Immature natural killer cell (primary cell): ENCODE results near the gene TTC23L. TPM values are rescaled to one million over a fixed set of nuclear protein-coding genes. Genes with fewer than 3 reads are reported as not detected.
A peak's percentile ranks its signal among the peaks of the same experiment; 100 is the strongest.
"Not testable (repeated sequence)": the region's sequence is repeated elsewhere in the genome, so short reads cannot be mapped to it uniquely, and the experiment has no call there.

Source experiments
- DNase-seq, 3 donors: peaks; one replicate each; pipeline ENCODE4 v3.0.0; 2022; ENCODE audit warnings: mixed read lengths in 1 of 3
- H3K27ac Mint-ChIP-seq, 6 donors: one replicate each; pipeline ENCODE4 v1.8.0; 2020; ENCODE audit warnings: mixed read lengths in 6 of 6, mild to moderate bottlenecking in 5 of 6, inconsistent platforms in 4 of 6, moderate library complexity in 3 of 6
- H3K27me3 Mint-ChIP-seq, 3 donors: one replicate each; pipeline ENCODE4 v1.8.0; 2020 to 2021; ENCODE audit warnings: low read depth in 3 of 3, mild to moderate bottlenecking in 3 of 3, mixed read lengths in 3 of 3, moderate library complexity in 3 of 3, inconsistent platforms in 1 of 3
- H3K36me3 Mint-ChIP-seq, 3 donors: one replicate each; pipeline ENCODE4 v1.8.0; 2020; ENCODE audit warnings: mixed read lengths in 3 of 3, inconsistent platforms in 2 of 3, mild to moderate bottlenecking in 2 of 3
- H3K4me1 Mint-ChIP-seq, 2 donors: one replicate each; pipeline ENCODE4 v1.8.0; 2020; ENCODE audit warnings: inconsistent platforms in 2 of 2, mild to moderate bottlenecking in 2 of 2, mixed read lengths in 2 of 2, moderate library complexity in 1 of 2
- H3K4me3 Mint-ChIP-seq, 5 donors: one replicate each; pipeline ENCODE4 v1.8.0; 2020; ENCODE audit warnings: mild to moderate bottlenecking in 5 of 5, mixed read lengths in 5 of 5, inconsistent platforms in 3 of 5, moderate library complexity in 3 of 5
- H3K9me3 Mint-ChIP-seq, 6 donors: one replicate each; pipeline ENCODE4 v1.8.0; 2020; ENCODE audit warnings: mild to moderate bottlenecking in 6 of 6, mixed read lengths in 6 of 6, inconsistent platforms in 4 of 6, moderate library complexity in 3 of 6
- polyA plus RNA-seq, 3 donors: library from polyadenylated mRNA; unstranded; fragments of 300-500 nt; fragmentation: Illumina TruSeq; gene quantifications; one replicate each; pipeline ENCODE4 v1.2.3, GENCODE V29; 2021

The TTC23L gene
- polyA plus RNA-seq, 3 donors from 2014 or later, result not detected

GRCh38 chr5:34820593-34820992 is 18.4 kb upstream of the TTC23L start:
- DNase-seq, result no peak
- Mint-ChIP-seq H3K4me3 (no peak overlapping the region), H3K9me3 (no peaks in the 10 kb centered on the region), H3K27ac (no peak overlapping the region), H3K27me3 (peaks cover 0 to 6% (median 5%) of the 10 kb centered on the region in 3 donors), H3K36me3 (peaks cover 0 to 12% (median 0%) of the 10 kb centered on the region in 3 donors), H3K4me1 (no peaks in the 10 kb centered on the region)

- no peak for DNase-seq
- no peaks in the 10 kb centered on the region for H3K9me3 Mint-ChIP-seq
- no peaks in the 10 kb centered on the region for H3K4me1 Mint-ChIP-seq
- H3K36me3 Mint-ChIP-seq, result peaks cover 0 to 15% (median 0%) of the 10 kb centered on the region in 3 donors
- no peak overlapping the region for H3K4me3 Mint-ChIP-seq
- no peak overlapping the region for H3K27ac Mint-ChIP-seq
- peaks cover 0 to 8% (median 6%) of the 10 kb centered on the region in 3 donors for H3K27me3 Mint-ChIP-seq
Measured at GRCh38 chr5:34822956-34823715, 15.8 kb upstream of the TTC23L start.

GRCh38 chr5:34826347-34826746 is 12.6 kb upstream of the TTC23L start:
- DNase-seq, result no peak
- no peaks in the 10 kb centered on the region for H3K9me3 Mint-ChIP-seq
- H3K27me3 Mint-ChIP-seq, result peaks cover 0 to 9% (median 7%) of the 10 kb centered on the region in 3 donors
- peaks cover 0 to 23% (median 0%) of the 10 kb centered on the region in 3 donors for H3K36me3 Mint-ChIP-seq
- H3K4me1 Mint-ChIP-seq, result no peaks in the 10 kb centered on the region
- no peak overlapping the region for H3K27ac Mint-ChIP-seq
- H3K4me3 Mint-ChIP-seq, result no peak overlapping the region

- Mint-ChIP-seq H3K9me3 (no peaks in the 10 kb centered on the region), H3K27ac (no peak overlapping the region), H3K4me1 (no peaks in the 10 kb centered on the region), H3K36me3 (peaks cover 0 to 22% (median 0%) of the 10 kb centered on the region in 3 donors), H3K27me3 (peaks cover 0 to 9% (median 6%) of the 10 kb centered on the region in 3 donors), H3K4me3 (no peak overlapping the region)
- no peak for DNase-seq
Measured at GRCh38 chr5:34827588-34828506, 11.1 kb upstream of the TTC23L start.

GRCh38 chr5:34830827-34831226 is 8.1 kb upstream of the TTC23L start:
- H3K9me3 Mint-ChIP-seq, H3K27ac Mint-ChIP-seq: not testable (repeated sequence)

GRCh38 chr5:34831303-34831702 is 7.7 kb upstream of the TTC23L start:
- no peak for DNase-seq
- Mint-ChIP-seq H3K9me3 (no peaks in the 10 kb centered on the region), H3K4me3 (no peak overlapping the region), H3K27ac (no peak overlapping the region), H3K27me3 (peaks cover 0 to 5% (median 4%) of the 10 kb centered on the region in 3 donors), H3K36me3 (peaks cover 0 to 11% (median 0%) of the 10 kb centered on the region in 3 donors), H3K4me1 (no peaks in the 10 kb centered on the region)

More at GRCh38 chr5:34830827-34831226, 8.1 kb upstream of the TTC23L start:
- H3K27me3 Mint-ChIP-seq, H3K4me1 Mint-ChIP-seq, DNase-seq, H3K4me3 Mint-ChIP-seq: not testable (repeated sequence)
- H3K36me3 Mint-ChIP-seq, result peaks cover 0 to 11% (median 0%) of the 10 kb centered on the region in 3 donors

GRCh38 chr5:34832568-34832967 is 6.4 kb upstream of the TTC23L start:
- H3K36me3 Mint-ChIP-seq, result peaks cover 0 to 7% (median 0%) of the 10 kb centered on the region in 3 donors
- DNase-seq, result no peak
- H3K27ac Mint-ChIP-seq, result no peak overlapping the region
- H3K4me3 Mint-ChIP-seq, result no peak overlapping the region
- H3K9me3 Mint-ChIP-seq, result no peaks in the 10 kb centered on the region
- no peaks in the 10 kb centered on the region for H3K4me1 Mint-ChIP-seq
- H3K27me3 Mint-ChIP-seq, result peaks cover 3 to 5% (median 3%) of the 10 kb centered on the region in 3 donors

- Mint-ChIP-seq H3K4me1 (no peaks in the 10 kb centered on the region), H3K27me3 (peaks cover 2 to 3% (median 3%) of the 10 kb centered on the region in 3 donors), H3K9me3 (no peaks in the 10 kb centered on the region), H3K27ac (peak overlapping the region in 1 of 6 donors; percentile 22), H3K36me3 (peaks cover 0 to 7% (median 0%) of the 10 kb centered on the region in 3 donors), H3K4me3 (no peak overlapping the region)
- DNase-seq, result no peak
Measured at GRCh38 chr5:34833090-34833489, 5.9 kb upstream of the TTC23L start.

GRCh38 chr5:34833976-34834793 is 4.8 kb upstream of the TTC23L start:
- DNase-seq, result no peak
- Mint-ChIP-seq H3K9me3 (no peaks in the 10 kb centered on the region), H3K4me1 (peaks cover 7 to 10% of the 10 kb centered on the region in 2 donors), H3K36me3 (peaks cover 0 to 7% (median 0%) of the 10 kb centered on the region in 3 donors), H3K27me3 (peaks cover 7 to 8% (median 7%) of the 10 kb centered on the region in 3 donors), H3K27ac (peak overlapping the region in 1 of 6 donors; percentile 1), H3K4me3 (no peak overlapping the region)

- Mint-ChIP-seq H3K9me3 (no peaks in the 10 kb centered on the region), H3K27ac (peak overlapping the region in 1 of 6 donors; percentile 1), H3K4me1 (peaks cover 12 to 16% of the 10 kb centered on the region in 2 donors), H3K27me3 (peaks cover 12 to 14% (median 12%) of the 10 kb centered on the region in 3 donors), H3K4me3 (no peak overlapping the region), H3K36me3 (peaks cover 0 to 4% (median 0%) of the 10 kb centered on the region in 3 donors)
- DNase-seq, result no peak
Measured at GRCh38 chr5:34834794-34835089, 4.2 kb upstream of the TTC23L start.

- Mint-ChIP-seq H3K9me3 (no peaks in the 10 kb centered on the region), H3K27me3 (peaks cover 12 to 20% (median 12%) of the 10 kb centered on the region in 3 donors), H3K4me1 (peaks cover 13 to 17% of the 10 kb centered on the region in 2 donors), H3K36me3 (peaks cover 0 to under 1% (median 0%) of the 10 kb centered on the region in 3 donors), H3K4me3 (no peak overlapping the region), H3K27ac (peak overlapping the region in 3 of 6 donors; percentile 33 to 93 (median 52))
- no peak for DNase-seq
Measured at GRCh38 chr5:34835664-34836063, 3.3 kb upstream of the TTC23L start.

GRCh38 chr5:34841816-34842215 is 2.9 kb downstream of the TTC23L start:
- H3K36me3 Mint-ChIP-seq, result no peaks in the 10 kb centered on the region
- H3K27me3 Mint-ChIP-seq, result peaks cover 19 to 23% (median 22%) of the 10 kb centered on the region in 3 donors
- peaks cover 13 to 17% of the 10 kb centered on the region in 2 donors for H3K4me1 Mint-ChIP-seq
- peak overlapping the region in 1 of 6 donors; percentile 5 for H3K27ac Mint-ChIP-seq
- no peak for DNase-seq
- H3K4me3 Mint-ChIP-seq, result no peak overlapping the region
- no peaks in the 10 kb centered on the region for H3K9me3 Mint-ChIP-seq

GRCh38 chr5:34842554-34842953 is 3.6 kb downstream of the TTC23L start:
- no peak for DNase-seq
- no peaks in the 10 kb centered on the region for H3K9me3 Mint-ChIP-seq
- no peaks in the 10 kb centered on the region for H3K36me3 Mint-ChIP-seq
- no peak overlapping the region for H3K4me3 Mint-ChIP-seq
- H3K27ac Mint-ChIP-seq, result peak overlapping the region in 1 of 6 donors; percentile 42
- peaks cover 19 to 23% (median 19%) of the 10 kb centered on the region in 3 donors for H3K27me3 Mint-ChIP-seq
- peaks cover 13 to 17% of the 10 kb centered on the region in 2 donors for H3K4me1 Mint-ChIP-seq
